NCI-H2081 treated with DMSO at 0.1 percent for 48 hours (cell line): ENCODE measurements around the gene SLC26A11.
"Not testable (repeated sequence)": the region's sequence is repeated elsewhere in the genome, so short reads cannot be mapped to it uniquely, and the experiment has no call there.

ENCODE experiments used
- DNase-seq: peaks from one replicate; lab custom pipeline; 2025; lab: John Stamatoyannopoulos, UW

Gene SLC26A11

GRCh38 chr17:80285237-80285920 lies 65.2 kb downstream of the SLC26A11 start:
- DNase-seq: no peak

DNA sequence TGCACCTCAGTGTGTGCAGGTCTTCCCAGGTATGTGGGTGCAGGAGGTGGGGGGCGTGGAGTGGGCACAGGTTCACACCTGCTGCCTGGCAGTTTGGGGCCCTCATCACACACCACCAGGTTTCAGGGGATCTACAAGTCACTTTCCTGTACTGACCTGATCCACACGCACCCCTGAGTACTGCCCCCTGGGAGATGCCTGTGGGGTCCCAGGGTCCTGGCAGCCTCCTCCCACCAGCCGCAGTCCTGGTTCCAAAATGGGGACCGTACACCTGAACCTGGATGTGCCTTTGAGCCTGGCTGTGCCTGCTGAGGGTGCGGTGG lies 66.4 kb downstream of the SLC26A11 start:
- no peak for DNase-seq

DNA sequence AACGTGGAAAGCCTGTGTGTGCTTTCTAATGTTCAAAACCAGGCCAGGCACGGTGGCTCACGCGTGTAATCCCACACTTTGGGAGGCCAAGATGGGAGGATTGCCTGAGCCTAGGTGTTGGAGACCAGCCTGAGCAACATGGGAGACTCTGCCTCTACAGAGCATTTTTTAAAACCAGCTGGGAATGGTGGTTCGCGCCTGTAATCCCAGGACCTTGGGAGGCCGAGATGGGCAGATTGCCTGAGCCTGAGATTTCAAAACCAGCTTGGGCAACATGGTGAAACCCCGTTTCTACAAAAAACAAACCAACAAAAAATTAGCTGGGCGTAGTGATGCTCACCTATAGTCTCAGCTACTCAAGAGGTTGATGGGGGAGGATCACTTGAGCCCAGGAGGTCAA lies 66.8 kb downstream of the SLC26A11 start:
- DNase-seq: no peak

DNA sequence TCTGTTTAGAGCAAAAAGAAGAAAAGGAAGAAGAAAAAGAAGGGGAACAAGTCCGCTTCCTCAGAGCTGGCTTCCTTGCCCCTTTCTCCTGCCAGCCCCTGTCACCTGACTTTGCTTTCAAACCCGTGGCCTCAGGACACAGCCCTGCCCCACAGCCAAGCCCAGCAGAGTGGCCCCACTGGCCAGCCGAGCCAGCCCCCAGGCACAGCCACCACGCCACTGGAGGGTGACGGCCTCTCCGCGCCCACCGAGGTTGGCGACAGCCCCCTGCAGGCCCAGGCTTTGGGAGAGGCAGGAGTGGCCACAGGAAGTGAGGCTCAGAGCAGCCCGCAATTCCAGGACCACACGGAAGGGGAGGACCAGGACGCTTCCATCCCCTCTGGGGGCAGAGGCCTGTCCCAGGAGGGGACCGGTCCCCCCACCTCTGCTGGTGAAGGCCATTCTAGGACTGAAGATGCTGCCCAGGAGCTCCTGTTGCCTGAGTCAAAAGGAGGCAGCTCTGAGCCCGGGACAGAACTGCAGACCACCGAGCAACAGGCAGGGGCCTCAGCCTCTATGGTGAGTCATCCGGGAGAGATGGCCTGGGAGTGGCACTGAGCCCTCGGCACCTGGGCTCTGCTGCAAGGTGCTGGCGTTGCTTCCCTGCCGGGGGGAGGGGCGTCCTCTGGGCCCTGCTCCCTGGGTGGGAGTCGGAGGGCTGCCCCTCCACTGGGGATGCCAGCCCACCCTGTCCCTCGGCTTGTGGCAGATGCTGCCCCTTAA lies 67.8 kb downstream of the SLC26A11 start:
- DNase-seq: no peak

DNA sequence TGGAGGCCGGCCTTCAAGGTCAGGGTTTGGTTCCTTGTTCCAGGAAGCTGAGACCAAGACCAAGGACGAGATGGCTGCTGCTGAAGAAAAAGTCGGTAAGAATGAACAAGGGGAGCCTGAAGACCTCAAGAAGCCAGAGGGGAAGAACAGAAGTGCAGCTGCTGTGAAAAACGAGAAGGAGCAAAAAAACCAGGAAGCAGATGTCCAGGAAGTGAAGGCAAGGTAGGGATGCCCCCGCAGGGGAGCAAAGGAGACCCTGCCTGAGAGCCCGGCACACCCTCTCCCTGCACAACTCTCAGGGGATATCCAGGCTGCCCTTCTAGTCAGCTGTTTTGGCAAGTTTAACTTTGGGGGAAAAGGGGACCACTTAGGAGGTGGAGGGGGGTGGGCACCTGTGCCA lies 69.4 kb downstream of the SLC26A11 start:
- DNase-seq: no peak

- no peak for DNase-seq
Observed at GRCh38 chr17:80290156-80290555, 69.9 kb downstream of the SLC26A11 start.

GRCh38 chr17:80291260-80291659 lies 71.0 kb downstream of the SLC26A11 start:
- DNase-seq: no peak

DNA sequence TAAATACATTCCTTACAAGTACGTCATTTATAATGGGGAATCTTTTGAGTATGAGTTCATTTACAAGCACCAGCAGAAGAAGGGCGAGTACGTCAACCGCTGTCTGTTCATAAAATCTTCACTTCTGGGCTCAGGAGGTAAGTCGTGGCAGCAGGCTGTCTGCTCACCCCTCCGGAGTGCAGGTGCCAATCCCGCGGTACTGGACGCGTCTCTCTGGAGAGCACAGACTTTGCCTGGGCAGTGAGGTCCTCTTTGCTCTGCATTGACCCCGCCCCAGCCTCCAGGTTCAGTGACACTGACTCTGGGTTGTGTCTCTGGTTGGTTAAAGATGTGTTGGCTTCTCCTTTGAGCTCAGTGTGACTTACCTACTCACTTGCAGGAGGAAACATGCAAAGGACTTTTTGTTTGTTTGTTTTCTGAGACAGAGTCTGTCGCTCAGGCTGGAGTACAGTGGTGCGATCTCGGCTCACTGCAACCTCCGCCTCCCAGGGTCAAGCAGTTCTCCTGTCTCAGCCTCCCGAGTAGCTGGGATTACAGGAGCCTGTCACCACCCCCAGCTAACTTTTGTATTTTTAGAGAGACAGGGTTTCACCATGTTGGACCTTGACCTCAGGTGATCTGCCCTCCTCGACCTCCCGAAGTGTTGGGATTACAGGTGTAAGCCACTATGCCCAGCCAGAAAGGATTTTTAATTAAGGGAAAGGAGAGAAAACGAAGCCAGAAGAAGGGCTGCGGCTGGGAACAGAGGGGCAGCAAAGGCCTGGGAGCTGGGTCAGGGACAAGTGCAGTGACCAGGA lies 71.7 kb downstream of the SLC26A11 start:
- DNase-seq: no peak

DNA sequence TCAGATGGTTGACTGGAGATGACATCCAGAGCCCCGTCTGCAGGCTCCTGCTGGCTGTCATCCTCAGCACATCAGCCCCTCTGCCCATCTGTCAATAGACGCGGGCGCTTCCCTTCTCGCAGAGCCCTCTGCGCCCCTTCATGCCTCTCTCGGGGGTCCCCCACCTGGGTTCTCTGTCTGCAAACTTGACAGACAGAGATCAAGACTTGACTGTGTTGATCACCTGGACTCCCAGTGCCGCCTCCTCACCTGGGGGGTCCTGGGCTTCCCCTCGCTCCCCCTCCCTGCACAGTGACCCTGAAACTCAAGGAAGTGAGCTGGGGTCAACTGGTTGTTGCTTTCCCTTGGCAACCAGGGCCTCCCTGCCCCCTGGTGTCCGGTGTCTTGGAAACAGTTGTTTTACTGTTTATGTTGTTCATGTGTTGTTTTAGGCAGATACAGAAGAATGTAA lies 72.3 kb downstream of the SLC26A11 start:
- DNase-seq: no peak

- DNase-seq: no peak
Observed at GRCh38 chr17:80294210-80294609, 74.0 kb downstream of the SLC26A11 start.

- DNase-seq: no peak
Observed at GRCh38 chr17:80294653-80295052, 74.4 kb downstream of the SLC26A11 start.

DNA sequence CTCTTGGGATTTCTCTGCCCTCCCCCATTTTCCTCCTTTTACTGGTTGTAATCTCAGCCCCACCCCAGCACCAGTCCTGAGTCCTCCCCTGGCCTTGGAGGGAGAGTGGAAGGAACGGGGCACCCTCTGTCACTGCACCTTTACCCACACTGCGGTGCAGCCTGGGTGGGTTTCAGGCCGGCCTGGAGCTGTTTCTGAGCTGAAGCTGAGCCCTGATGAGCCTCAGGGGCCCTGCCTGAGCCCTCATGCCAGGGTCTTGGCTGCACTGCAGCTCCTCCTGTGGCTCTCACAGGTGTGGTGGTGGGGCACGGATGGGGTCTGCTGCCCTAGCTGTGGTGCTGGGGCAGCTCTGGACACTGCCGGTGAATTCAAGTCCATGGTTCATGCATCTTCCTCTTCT lies 74.9 kb downstream of the SLC26A11 start:
- no peak for DNase-seq

GRCh38 chr17:80295559-80295958 lies 75.3 kb downstream of the SLC26A11 start:
- DNase-seq: no peak

GRCh38 chr17:80296221-80296620 lies 76.0 kb downstream of the SLC26A11 start:
- no peak for DNase-seq

DNA sequence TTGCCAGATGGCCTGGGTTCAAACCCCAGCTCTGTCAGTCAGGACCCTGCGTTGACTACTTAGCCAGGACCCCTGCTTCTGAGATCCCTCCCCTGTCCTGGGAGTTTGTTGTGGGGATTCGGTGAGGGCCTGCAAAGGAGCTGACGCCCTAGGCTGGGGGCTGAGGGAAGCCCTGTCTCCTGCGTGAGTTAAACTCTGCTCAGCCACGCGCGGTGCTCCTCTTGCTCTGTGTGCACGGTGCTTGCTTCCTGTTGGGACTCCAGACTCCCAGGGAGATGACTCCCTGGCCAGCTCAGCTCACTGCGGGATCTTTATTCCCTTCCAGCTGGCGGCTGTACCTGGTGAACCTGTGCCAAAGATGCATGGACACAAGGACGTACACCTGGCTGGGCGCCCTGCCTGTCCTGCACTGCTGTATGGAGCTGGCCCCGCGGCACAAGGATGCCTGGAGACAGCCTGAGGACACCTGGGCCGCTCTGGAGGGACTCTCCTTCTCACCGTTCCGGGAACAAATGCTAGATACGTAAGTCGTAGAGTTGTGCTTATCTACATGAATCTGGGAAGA lies 77.9 kb downstream of the SLC26A11 start:
- DNase-seq: peak; percentile 21

GRCh38 chr17:80299350-80300100 lies 79.3 kb downstream of the SLC26A11 start:
- DNase-seq: not testable (repeated sequence)

- not testable (repeated sequence) for DNase-seq
Observed at GRCh38 chr17:80300756-80301155, 80.5 kb downstream of the SLC26A11 start.
